Activated naive CD4-positive, alpha-beta T cell treated with anti-CD3 and anti-CD28 coated beads, Interleukin-2, amount 50 U/mL, for 72 hours (primary cell): ENCODE data around the gene STAT4. TPM values are rescaled to one million over a fixed set of nuclear protein-coding genes. Genes with fewer than 3 reads are reported as not detected.
A peak's percentile ranks its signal among the peaks of the same experiment; 100 is the strongest.

ENCODE experiments used
- ATAC-seq, 2 donors: fragments of 150-1000 bp; cut with Tn5 transposase; 2 replicates each; pipeline ENCODE4 v1.10.0; 2021; ENCODE audit warnings: mild to moderate bottlenecking in 2 of 2, moderate library complexity in 2 of 2
- DNase-seq, 2 donors: peaks; one replicate each; pipeline ENCODE4 v3.0.0; 2021 to 2022; ENCODE audit warnings: low spot score in 2 of 2
- H3K27ac Mint-ChIP-seq, 2 donors: one replicate each; pipeline ENCODE4 v1.8.0; 2022; ENCODE audit warnings: mild to moderate bottlenecking in 2 of 2, mixed read lengths in 2 of 2
- H3K36me3 Mint-ChIP-seq, 2 donors: one replicate each; pipeline ENCODE4 v1.8.0; 2022; ENCODE audit warnings: mixed read lengths in 2 of 2
- H3K9me3 Mint-ChIP-seq, 2 donors: one replicate each; pipeline ENCODE4 v1.8.0; 2022; ENCODE audit warnings: mixed read lengths in 2 of 2
- total RNA-seq, 2 donors: library from RNA; stranded (reverse); gene quantifications; one replicate each; pipeline ENCODE4 v1.2.3, GENCODE V29; 2022

Gene STAT4
- total RNA-seq, 2 donors from 2014 or later, result 56.5 to 67.1 TPM

DNA sequence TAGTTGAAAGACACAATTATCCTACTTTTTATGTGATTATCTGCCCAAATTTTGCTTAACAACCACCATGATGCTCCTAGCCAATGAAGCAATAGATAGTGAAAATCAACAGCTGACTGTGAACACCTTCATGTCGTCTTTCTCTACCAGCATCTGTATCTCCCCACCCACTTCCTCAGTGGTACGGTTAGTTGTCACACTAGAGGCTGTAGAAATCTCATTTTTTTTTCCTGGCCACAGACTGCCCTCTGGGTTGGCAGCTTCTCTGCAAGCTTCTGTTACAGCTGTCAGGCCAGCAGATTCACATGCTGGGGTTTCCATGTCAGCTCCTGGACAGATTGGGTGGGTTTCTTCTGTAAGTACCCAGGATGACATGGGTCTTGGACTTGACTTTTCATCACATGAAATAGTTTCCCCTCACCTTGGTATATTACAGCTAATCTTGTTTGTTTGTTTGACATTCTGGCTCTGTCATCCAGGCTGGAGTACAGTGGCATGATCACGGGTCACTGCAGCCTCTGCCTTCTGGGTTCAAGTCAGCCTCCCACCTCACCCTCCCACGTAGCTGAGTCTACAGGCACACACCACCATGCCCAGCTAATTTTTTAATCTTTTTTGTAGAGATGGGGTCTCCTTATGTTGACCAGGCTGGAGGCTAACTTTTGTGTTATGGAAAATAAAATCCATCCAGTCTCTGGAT is 24.3 kb downstream of the STAT4 start:
- Mint-ChIP-seq H3K27ac (peak overlapping the region; percentile 48 to 50), H3K9me3 (no peaks in the 10 kb centered on the region), H3K36me3 (peaks cover 14 to 21% of the 10 kb centered on the region in 2 donors)
- ATAC-seq, result peak; percentile 33 to 70
- DNase-seq, result no peak

- ATAC-seq (no peak), DNase-seq (no peak)
- Mint-ChIP-seq H3K9me3 (no peaks in the 10 kb centered on the region), H3K27ac (no peak overlapping the region), H3K36me3 (peaks cover 10 to 17% of the 10 kb centered on the region in 2 donors)
These were observed 25.1 kb downstream of the STAT4 start for GRCh38 chr2:191125646-191126045.

- DNase-seq (no peak), ATAC-seq (peak; percentile 54 to 78)
- no peaks in the 10 kb centered on the region for H3K9me3 Mint-ChIP-seq
- peak overlapping the region in 1 of 2 donors; percentile 60 for H3K27ac Mint-ChIP-seq
- peaks cover 18 to 23% of the 10 kb centered on the region in 2 donors for H3K36me3 Mint-ChIP-seq
These were observed 28.0 kb downstream of the STAT4 start for GRCh38 chr2:191122638-191123294.

DNA sequence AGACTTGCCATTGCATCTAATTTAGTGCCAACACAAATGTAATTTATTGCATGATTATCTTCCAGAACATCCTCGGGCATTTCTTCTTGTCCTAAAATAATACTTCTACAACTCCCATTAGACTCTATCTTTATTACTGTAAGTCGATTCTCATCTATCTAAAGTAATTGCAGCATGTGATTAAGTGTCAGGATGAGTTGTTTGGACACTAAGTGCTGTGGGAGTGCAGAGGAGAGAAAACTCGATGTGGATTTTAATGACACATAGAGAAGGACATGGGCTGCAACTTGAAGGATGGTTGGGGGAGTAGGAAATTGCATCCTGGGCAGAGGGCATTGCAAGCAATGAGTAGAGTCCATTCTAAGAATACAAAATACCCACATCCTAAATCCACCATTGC is 33.5 kb downstream of the STAT4 start:
- DNase-seq, result no peak
- Mint-ChIP-seq H3K9me3 (no peaks in the 10 kb centered on the region), H3K27ac (no peak overlapping the region), H3K36me3 (peaks cover 15 to 22% of the 10 kb centered on the region in 2 donors)
- no peak for ATAC-seq

- Mint-ChIP-seq H3K9me3 (no peaks in the 10 kb centered on the region), H3K36me3 (peaks cover 15 to 22% of the 10 kb centered on the region in 2 donors)
- ATAC-seq, result peak; percentile 65
These were observed 35.0 kb downstream of the STAT4 start for GRCh38 chr2:191115804-191116203.

GRCh38 chr2:191115391-191115790 is 35.4 kb downstream of the STAT4 start:
- DNase-seq, result no peak
- Mint-ChIP-seq H3K36me3 (peaks cover 15 to 23% of the 10 kb centered on the region in 2 donors), H3K9me3 (no peaks in the 10 kb centered on the region), H3K27ac (peak overlapping the region; percentile 81 to 93)
- ATAC-seq, result peak; percentile 59 to 76

More at GRCh38 chr2:191115804-191116203, 35.0 kb downstream of the STAT4 start:
- peak overlapping the region; percentile 81 to 93 for H3K27ac Mint-ChIP-seq
- DNase-seq, result no peak

- Mint-ChIP-seq H3K27ac (peak overlapping the region; percentile 81 to 93), H3K36me3 (peaks cover 20% of the 10 kb centered on the region in 2 donors), H3K9me3 (no peaks in the 10 kb centered on the region)
- DNase-seq (no peak), ATAC-seq (peak; percentile 11 to 37)
These were observed 36.3 kb downstream of the STAT4 start for GRCh38 chr2:191114403-191114886.

DNA sequence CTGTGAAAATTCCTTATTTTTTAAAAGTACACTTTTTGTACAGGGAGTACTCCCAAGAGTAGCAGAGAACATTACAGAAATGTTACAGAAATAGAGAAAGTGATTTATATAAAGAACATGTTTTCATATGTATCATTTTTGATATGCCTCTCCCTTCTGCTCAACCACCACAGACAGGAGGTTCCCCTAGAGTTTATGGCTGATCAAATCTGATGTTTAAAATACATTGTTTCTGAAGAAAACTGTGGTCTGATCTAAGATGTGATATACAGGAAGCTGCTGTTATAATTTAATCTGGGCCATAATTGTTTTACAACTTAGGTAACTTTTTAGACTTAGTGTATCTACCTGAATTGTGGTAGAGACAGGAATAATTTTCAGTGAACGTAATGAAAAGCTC is 37.0 kb downstream of the STAT4 start:
- Mint-ChIP-seq H3K36me3 (peaks cover 14% of the 10 kb centered on the region in 2 donors), H3K27ac (peak overlapping the region; percentile 81 to 91), H3K9me3 (no peaks in the 10 kb centered on the region)
- DNase-seq, result no peak
- ATAC-seq, result no peak

DNA sequence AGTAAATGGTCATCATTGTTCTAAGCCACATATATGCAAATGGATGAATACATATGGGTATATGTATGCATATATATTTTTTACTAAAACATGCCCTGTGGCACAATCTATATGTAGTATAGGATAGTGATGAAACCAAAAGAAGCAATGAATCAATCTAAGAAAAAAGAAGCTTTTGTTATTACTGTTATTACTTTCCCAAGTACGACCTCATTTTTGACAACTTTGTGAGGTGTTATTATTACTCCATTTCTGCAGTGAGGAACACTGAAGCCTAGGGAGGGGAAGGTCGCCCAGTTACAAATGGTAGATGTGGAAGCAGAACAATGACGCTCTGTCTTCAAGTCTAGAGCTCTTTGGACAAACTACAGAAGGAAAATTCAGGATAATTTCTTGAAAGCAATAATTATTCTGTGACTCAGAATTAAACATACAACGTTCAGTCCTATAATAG is 38.3 kb downstream of the STAT4 start:
- peaks cover 6 to 14% of the 10 kb centered on the region in 2 donors for H3K36me3 Mint-ChIP-seq

GRCh38 chr2:191109888-191110287 is 40.9 kb downstream of the STAT4 start:
- Mint-ChIP-seq H3K27ac (peak overlapping the region; percentile 69 to 88), H3K36me3 (peaks cover 6 to 19% of the 10 kb centered on the region in 2 donors), H3K9me3 (no peaks in the 10 kb centered on the region)
- DNase-seq (no peak), ATAC-seq (peak; percentile 23 to 59)

More for the DNA sequence above, 38.3 kb downstream of the STAT4 start:
- Mint-ChIP-seq H3K27ac (peak overlapping the region; percentile 81 to 91), H3K9me3 (no peaks in the 10 kb centered on the region)
- peak; percentile 54 to 59 for ATAC-seq
- no peak for DNase-seq

DNA sequence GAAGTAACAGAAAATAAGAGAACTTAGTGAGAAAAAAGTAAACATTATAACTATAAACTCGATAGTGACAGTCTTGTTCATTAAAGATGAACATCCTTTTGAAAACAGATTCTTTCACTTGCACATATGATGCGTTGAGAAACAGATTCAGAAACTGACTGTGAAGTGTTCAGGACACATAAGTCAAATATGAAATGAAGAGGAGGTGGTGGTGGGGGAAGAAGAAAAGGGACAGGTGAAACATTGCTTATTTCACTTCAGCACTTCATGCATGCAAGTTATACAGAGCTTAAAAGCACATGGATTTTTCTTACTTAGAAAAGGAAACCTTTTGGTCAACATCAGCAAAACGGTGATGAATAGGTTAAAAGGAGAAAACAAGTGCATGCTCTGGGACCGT is 42.5 kb downstream of the STAT4 start:
- peak; percentile 9 to 52 for ATAC-seq
- no peaks in the 10 kb centered on the region for H3K9me3 Mint-ChIP-seq
- H3K36me3 Mint-ChIP-seq, result peaks cover 6 to 21% of the 10 kb centered on the region in 2 donors
- peak overlapping the region; percentile 66 to 88 for H3K27ac Mint-ChIP-seq
- no peak for DNase-seq

GRCh38 chr2:191105082-191105481 is 45.7 kb downstream of the STAT4 start:
- Mint-ChIP-seq H3K36me3 (peaks cover 15 to 29% of the 10 kb centered on the region in 2 donors), H3K9me3 (peaks cover 0 to 3% of the 10 kb centered on the region in 2 donors), H3K27ac (peak overlapping the region in 1 of 2 donors; percentile 38)
- no peak for DNase-seq
- ATAC-seq, result no peak

DNA sequence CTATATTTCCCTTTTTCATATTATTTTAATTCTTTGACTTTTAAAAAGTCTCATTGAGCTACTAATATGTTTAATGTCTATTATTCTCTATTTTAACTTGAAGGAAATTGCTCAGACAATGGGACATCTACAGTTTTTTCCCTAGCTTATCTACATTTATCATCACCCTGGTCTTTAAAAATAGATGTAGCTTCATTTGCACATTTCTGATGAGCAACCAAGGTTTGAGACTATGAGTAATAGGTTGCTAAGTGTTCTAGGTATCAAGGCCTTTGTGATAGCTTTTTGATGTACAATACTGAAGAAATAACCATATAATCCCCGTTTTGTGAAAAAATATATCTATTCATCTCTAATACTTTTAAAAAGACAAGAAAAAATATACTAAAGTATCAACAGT is 47.0 kb downstream of the STAT4 start:
- peak; percentile 52 to 75 for ATAC-seq
- H3K27ac Mint-ChIP-seq, result peak overlapping the region; percentile 32 to 59
- H3K36me3 Mint-ChIP-seq, result peaks cover 12 to 26% of the 10 kb centered on the region in 2 donors
- H3K9me3 Mint-ChIP-seq, result peaks cover 0 to 3% of the 10 kb centered on the region in 2 donors
- DNase-seq, result no peak

- peaks cover 0 to 3% of the 10 kb centered on the region in 2 donors for H3K9me3 Mint-ChIP-seq
- DNase-seq (no peak), ATAC-seq (peak in 1 of 2 donors; percentile 78)
- H3K27ac Mint-ChIP-seq, result no peak overlapping the region
- peaks cover 17 to 46% of the 10 kb centered on the region in 2 donors for H3K36me3 Mint-ChIP-seq
These were observed 50.6 kb downstream of the STAT4 start for GRCh38 chr2:191100216-191100615.

- H3K36me3 Mint-ChIP-seq, result peaks cover 30 to 37% of the 10 kb centered on the region in 2 donors
- H3K9me3 Mint-ChIP-seq, result peaks cover 0 to 28% of the 10 kb centered on the region in 2 donors
- ATAC-seq, result no peak
- no peak overlapping the region for H3K27ac Mint-ChIP-seq
- no peak for DNase-seq
These were observed 63.5 kb downstream of the STAT4 start for GRCh38 chr2:191087311-191087710.

GRCh38 chr2:191086706-191087105 is 64.1 kb downstream of the STAT4 start:
- no peak for DNase-seq
- ATAC-seq, result no peak
- Mint-ChIP-seq H3K27ac (no peak overlapping the region), H3K36me3 (peaks cover 33 to 43% of the 10 kb centered on the region in 2 donors), H3K9me3 (peaks cover 0 to 30% of the 10 kb centered on the region in 2 donors)

- Mint-ChIP-seq H3K27ac (peak overlapping the region in 1 of 2 donors; percentile 34), H3K9me3 (peaks cover 0 to 35% of the 10 kb centered on the region in 2 donors), H3K36me3 (peaks cover 39 to 59% of the 10 kb centered on the region in 2 donors)
- DNase-seq (no peak), ATAC-seq (peak in 1 of 2 donors; percentile 34)
These were observed 67.3 kb downstream of the STAT4 start for GRCh38 chr2:191083540-191083939.
